CD8-positive, alpha-beta memory T cell (primary cell): ENCODE measurements around the gene MAK. TPM values are rescaled to one million over a fixed set of nuclear protein-coding genes. Genes with fewer than 3 reads are reported as not detected.
"Not testable (repeated sequence)": the region's sequence is repeated elsewhere in the genome, so short reads cannot be mapped to it uniquely, and the experiment has no call there.

Source experiments
- CTCF ChIA-PET: fragments of 350-600 bp; sonication (Branson Sonifier 250); formaldehyde crosslinking; loops from one replicate; lab custom pipeline; 2021; ENCODE audit warnings: antibody characterized with exemption; lab: Charles Lee
- POLR2A ChIA-PET: fragments of 350-600 bp; sonication (Branson Sonifier 250); formaldehyde crosslinking; loops from one replicate; lab custom pipeline; 2021; ENCODE audit warnings: antibody characterized with exemption; lab: Charles Lee
- DNase-seq, 5 donors: peaks; one replicate each; pipeline versions ENCODE4 v3.0.0 to v3.0.0-alpha.2; 2020 to 2022; ENCODE audit warnings: mixed read lengths in 1 of 5
- H3K27ac ChIP-seq: one replicate; pipeline ENCODE4 v1.7.0; 2013; ENCODE audit warnings: low read depth, mild to moderate bottlenecking, low read length, moderate library complexity
- H3K27me3 ChIP-seq: 2 replicates; pipeline ENCODE4 v1.7.0; 2013; ENCODE audit warnings: low read length, mild to moderate bottlenecking; ENCODE audit not compliant: insufficient read depth, poor library complexity, severe bottlenecking
- H3K36me3 ChIP-seq: 2 replicates; pipeline ENCODE4 v1.7.0; 2013; ENCODE audit warnings: mild to moderate bottlenecking, low read length, moderate library complexity; ENCODE audit not compliant: insufficient read depth
- H3K4me1 ChIP-seq: 2 replicates; pipeline ENCODE4 v1.7.0; 2013; ENCODE audit warnings: mild to moderate bottlenecking, low read length, moderate library complexity; ENCODE audit not compliant: insufficient read depth
- H3K4me3 ChIP-seq: 2 replicates; pipeline ENCODE4 v1.7.0; 2013; ENCODE audit warnings: mild to moderate bottlenecking, low read length
- H3K9me3 ChIP-seq: 2 replicates; pipeline ENCODE4 v1.7.0; 2013; ENCODE audit warnings: mild to moderate bottlenecking, low read length
- H3K27ac Mint-ChIP-seq, 8 donors: one replicate each; pipeline ENCODE4 v1.8.0; 2020 to 2021; ENCODE audit warnings: mixed read lengths in 8 of 8, mild to moderate bottlenecking in 6 of 8, inconsistent platforms in 3 of 8, moderate library complexity in 3 of 8
- H3K27me3 Mint-ChIP-seq, 2 donors: one replicate each; pipeline ENCODE4 v1.8.0; 2020 to 2021; ENCODE audit warnings: mixed read lengths in 2 of 2, mild to moderate bottlenecking in 1 of 2, moderate library complexity in 1 of 2
- H3K36me3 Mint-ChIP-seq, 3 donors: one replicate each; pipeline ENCODE4 v1.8.0; 2020 to 2021; ENCODE audit warnings: mixed read lengths in 3 of 3, inconsistent platforms in 1 of 3, mild to moderate bottlenecking in 1 of 3
- H3K4me1 Mint-ChIP-seq, 3 donors: one replicate each; pipeline ENCODE4 v1.8.0; 2020 to 2021; ENCODE audit warnings: mixed read lengths in 3 of 3, inconsistent platforms in 1 of 3, mild to moderate bottlenecking in 1 of 3
- H3K4me3 Mint-ChIP-seq, 7 donors: one replicate each; pipeline ENCODE4 v1.8.0; 2020 to 2021; ENCODE audit warnings: mixed read lengths in 7 of 7, mild to moderate bottlenecking in 6 of 7, moderate library complexity in 4 of 7, inconsistent platforms in 2 of 7
- H3K9me3 Mint-ChIP-seq, 5 donors: one replicate each; pipeline ENCODE4 v1.8.0; 2020 to 2022; ENCODE audit warnings: mixed read lengths in 5 of 5, mild to moderate bottlenecking in 3 of 5, moderate library complexity in 2 of 5, inconsistent platforms in 1 of 5
- polyA plus RNA-seq: library from polyadenylated mRNA; unstranded; fragments of 300-500 nt; fragmentation: Illumina TruSeq; gene quantifications from one replicate; pipeline ENCODE4 v1.2.3, GENCODE V29; 2021
- total RNA-seq, 2 experiments: library from RNA; stranded (reverse); gene quantifications; one replicate each; pipeline ENCODE4 v1.2.3, GENCODE V29; 2021

Gene MAK
- total and polyA plus RNA-seq, 3 experiments from 2014 or later = 1.8 to 2.3 TPM; not detected in 1

DNA sequence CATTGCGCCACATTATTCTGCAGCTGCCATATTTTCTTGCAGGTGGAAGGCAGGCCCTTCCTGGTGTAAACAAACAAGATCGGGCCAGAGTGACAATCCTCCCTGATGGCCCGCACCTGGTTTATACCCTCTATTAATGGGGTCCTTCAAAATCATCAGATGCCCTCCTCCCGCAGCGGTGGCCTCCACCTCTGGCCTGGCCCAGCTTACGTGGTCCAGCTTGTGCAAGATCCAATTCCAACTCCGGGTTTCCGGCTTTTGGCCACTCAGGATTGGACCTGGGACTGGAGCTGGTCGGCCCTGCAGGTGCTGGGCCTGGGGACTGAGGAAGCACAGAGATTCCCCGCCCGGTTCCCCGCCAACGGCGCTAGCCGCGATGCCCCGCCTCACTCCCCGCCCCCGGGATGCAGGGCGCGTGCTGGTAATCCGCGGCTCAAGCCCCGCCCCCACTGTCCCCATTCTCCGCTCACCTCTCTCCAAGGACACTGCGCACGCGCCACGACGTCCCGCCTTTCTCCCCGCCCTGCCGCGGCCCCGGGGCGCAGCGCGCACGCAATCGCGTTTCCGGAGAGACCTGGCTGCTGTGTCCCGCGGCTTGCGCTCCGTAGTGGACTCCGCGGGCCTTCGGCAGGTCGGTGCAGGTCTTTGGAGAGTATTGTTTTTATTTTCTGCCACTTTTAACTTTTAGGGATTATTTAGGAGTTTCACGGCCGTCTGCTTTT lies 90.9 kb downstream of the MAK start, which contains the start of gene TMEM14B:
Gene TMEM14B, plus strand, starts transcription at position 555 of the 722 bp plus-strand sequence. CDS start 1,441 bp downstream, outside the sequence.
- H3K36me3 Mint-ChIP-seq = peaks cover 0 to 32% (median 3%) of the 10 kb centered on the region in 3 donors
- peak within 1 kb of the TSS; percentile 92 to 98 (median 96) for H3K4me3 Mint-ChIP-seq
- Histone ChIP-seq H3K36me3 (peaks cover 4% of the 10 kb centered on the region), H3K4me1 (peaks cover 41% of the 10 kb centered on the region), H3K9me3 (no peaks in the 10 kb centered on the region), H3K27ac (peak within 1 kb of the TSS; percentile 80), H3K4me3 (peak within 1 kb of the TSS; percentile 92), H3K27me3 (no peaks in the 10 kb centered on the region)
- peak; percentile 98 to 100 (median 99) for DNase-seq
- no peaks in the 10 kb centered on the region for H3K27me3 Mint-ChIP-seq
- POLR2A ChIA-PET = interaction anchor here (0.8 to 3.4 kb wide), 4 partner anchors 9 to 53 kb away, joined by 3 to 18 read pairs (median 6); partner anchors contain the start of genes C6orf52 and PAK1IP1
- peaks cover 55 to 65% (median 62%) of the 10 kb centered on the region in 3 donors for H3K4me1 Mint-ChIP-seq
- H3K9me3 Mint-ChIP-seq = no peaks in the 10 kb centered on the region
- CTCF ChIA-PET = interaction anchor here (1.0 to 1.9 kb wide), 5 partner anchors 9 to 52 kb away, joined by 3 to 9 read pairs (median 4); partner anchors contain the start of genes C6orf52 and PAK1IP1
- H3K27ac Mint-ChIP-seq = peak within 1 kb of the TSS; percentile 91 to 99 (median 96)

- Histone ChIP-seq H3K9me3 (no peaks in the 10 kb centered on the region), H3K27ac (peak overlapping the region; percentile 80), H3K4me1 (peaks cover 41% of the 10 kb centered on the region), H3K36me3 (peaks cover 4% of the 10 kb centered on the region), H3K27me3 (no peaks in the 10 kb centered on the region), H3K4me3 (peak overlapping the region; percentile 92)
- POLR2A ChIA-PET = interaction anchor here (1.7 to 3.4 kb wide), 2 partner anchors 26 to 52 kb away, joined by 8 to 18 read pairs; partner anchors contain the start of genes C6orf52 and PAK1IP1
- Mint-ChIP-seq H3K9me3 (no peaks in the 10 kb centered on the region), H3K36me3 (peaks cover 0 to 29% (median 3%) of the 10 kb centered on the region in 3 donors), H3K27ac (peak overlapping the region; percentile 91 to 99 (median 96)), H3K27me3 (no peaks in the 10 kb centered on the region), H3K4me3 (peak overlapping the region; percentile 92 to 98 (median 96)), H3K4me1 (peaks cover 53 to 61% (median 58%) of the 10 kb centered on the region in 3 donors)
- CTCF ChIA-PET = interaction anchor here (1.0 to 1.9 kb wide), 4 partner anchors 9 to 52 kb away, joined by 4 to 9 read pairs (median 6); partner anchors contain the start of genes C6orf52 and PAK1IP1
- no peak for DNase-seq
Measured at GRCh38 chr6:10746915-10747250, 91.5 kb downstream of the MAK start.

DNA sequence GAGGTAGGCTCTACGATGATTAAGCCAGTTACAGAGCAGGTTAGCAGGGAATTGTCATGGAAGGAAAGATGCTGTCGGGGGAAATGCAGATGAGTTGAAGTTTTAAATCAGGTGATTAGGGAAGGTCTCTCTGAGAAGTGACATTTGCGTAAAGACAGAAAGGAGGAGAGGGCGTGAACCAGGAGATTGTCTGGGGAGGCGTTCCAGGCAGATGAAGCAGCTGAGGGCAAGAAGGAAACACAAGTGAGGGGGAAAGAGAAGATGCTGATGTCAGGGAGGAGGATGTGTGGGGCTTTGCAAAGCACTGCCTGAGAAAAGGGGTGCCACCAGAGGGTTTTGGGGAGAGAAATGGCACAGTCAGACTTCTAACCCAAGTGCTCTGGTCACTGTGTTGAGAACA lies 93.2 kb downstream of the MAK start:
- H3K27ac ChIP-seq = no peak overlapping the region
- peaks cover 0 to 13% (median 2%) of the 10 kb centered on the region in 3 donors for H3K36me3 Mint-ChIP-seq
- H3K9me3 Mint-ChIP-seq = no peaks in the 10 kb centered on the region
- DNase-seq = no peak
- peaks cover 32% of the 10 kb centered on the region for H3K4me1 ChIP-seq
- H3K27me3 ChIP-seq = no peaks in the 10 kb centered on the region
- peaks cover 38 to 44% (median 40%) of the 10 kb centered on the region in 3 donors for H3K4me1 Mint-ChIP-seq
- H3K27me3 Mint-ChIP-seq = no peaks in the 10 kb centered on the region
- no peak overlapping the region for H3K4me3 ChIP-seq
- H3K27ac Mint-ChIP-seq = peak overlapping the region in 5 of 8 donors; percentile 17 to 38 (median 32)
- CTCF ChIA-PET = no interaction called here
- POLR2A ChIA-PET = no interaction called here
- no peaks in the 10 kb centered on the region for H3K36me3 ChIP-seq
- H3K9me3 ChIP-seq = no peaks in the 10 kb centered on the region
- peak overlapping the region in 3 of 7 donors; percentile 0 to 73 (median 21) for H3K4me3 Mint-ChIP-seq

DNA sequence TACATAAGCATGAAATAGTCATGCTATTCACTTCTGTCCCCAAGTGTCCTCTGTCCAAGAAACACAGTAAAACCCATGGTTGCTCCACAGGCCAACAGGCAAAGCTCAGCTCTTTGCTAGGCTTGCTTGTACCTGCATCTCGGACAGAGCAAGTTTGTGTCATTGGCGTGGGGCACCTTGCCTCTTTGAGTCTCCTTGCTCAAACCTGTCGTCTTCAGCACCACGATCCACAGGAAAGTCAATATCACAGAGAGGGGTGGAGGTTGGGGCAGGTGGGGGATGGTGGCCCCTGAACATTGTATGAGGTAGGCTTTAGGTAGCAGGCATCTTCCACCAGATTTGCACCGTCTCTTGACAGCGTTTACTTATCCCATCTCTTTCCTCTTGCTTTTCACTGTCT lies 94.8 kb downstream of the MAK start:
- ChIA-PET CTCF (no interaction called here), POLR2A (interaction anchor here (0.9 kb wide), 1 partner anchor 22 kb away, joined by 3 read pairs; no protein-coding TSS in a partner anchor)
- Mint-ChIP-seq H3K4me3 (peak overlapping the region in 1 of 7 donors; percentile 58), H3K36me3 (peaks cover 0 to 6% (median 0%) of the 10 kb centered on the region in 3 donors), H3K27me3 (no peaks in the 10 kb centered on the region), H3K9me3 (no peaks in the 10 kb centered on the region), H3K4me1 (peaks cover 24 to 28% (median 25%) of the 10 kb centered on the region in 3 donors), H3K27ac (no peak overlapping the region)
- Histone ChIP-seq H3K4me1 (peaks cover 16% of the 10 kb centered on the region), H3K9me3 (no peaks in the 10 kb centered on the region), H3K4me3 (no peak overlapping the region), H3K36me3 (no peaks in the 10 kb centered on the region), H3K27ac (no peak overlapping the region), H3K27me3 (no peaks in the 10 kb centered on the region)
- no peak for DNase-seq

GRCh38 chr6:10742251-10742650 lies 96.1 kb downstream of the MAK start:
- no peaks in the 10 kb centered on the region for H3K9me3 ChIP-seq
- H3K27ac ChIP-seq = no peak overlapping the region
- Mint-ChIP-seq H3K4me3 (no peak overlapping the region), H3K27ac (no peak overlapping the region), H3K9me3 (no peaks in the 10 kb centered on the region), H3K27me3 (no peaks in the 10 kb centered on the region), H3K36me3 (peaks cover 0 to 3% (median 0%) of the 10 kb centered on the region in 3 donors), H3K4me1 (peaks cover 16 to 18% (median 17%) of the 10 kb centered on the region in 3 donors)
- no peaks in the 10 kb centered on the region for H3K27me3 ChIP-seq
- H3K4me3 ChIP-seq = no peak overlapping the region
- CTCF ChIA-PET = interaction anchor here (0.7 kb wide), 1 partner anchor 20 kb away, joined by 3 read pairs; no protein-coding TSS in a partner anchor
- DNase-seq = no peak
- peaks cover 10% of the 10 kb centered on the region for H3K4me1 ChIP-seq
- POLR2A ChIA-PET = no interaction called here
- H3K36me3 ChIP-seq = no peaks in the 10 kb centered on the region

- peaks cover 11 to 12% (median 12%) of the 10 kb centered on the region in 3 donors for H3K4me1 Mint-ChIP-seq
- H3K27ac Mint-ChIP-seq, H3K4me3 ChIP-seq, H3K36me3 ChIP-seq, H3K36me3 Mint-ChIP-seq, H3K9me3 Mint-ChIP-seq, H3K27me3 ChIP-seq, H3K4me1 ChIP-seq, H3K9me3 ChIP-seq, H3K27ac ChIP-seq, POLR2A ChIA-PET, H3K4me3 Mint-ChIP-seq, DNase-seq, H3K27me3 Mint-ChIP-seq: not testable (repeated sequence)
- CTCF ChIA-PET = interaction anchor here (0.6 kb wide), 1 partner anchor 47 kb away, joined by 3 read pairs; the partner anchor contains the start of gene C6orf52
Measured at GRCh38 chr6:10741643-10742042, 96.7 kb downstream of the MAK start.

GRCh38 chr6:10740061-10740460 lies 98.3 kb downstream of the MAK start:
- Histone ChIP-seq H3K9me3 (no peaks in the 10 kb centered on the region), H3K4me3 (no peak overlapping the region), H3K27me3 (no peaks in the 10 kb centered on the region), H3K27ac (no peak overlapping the region), H3K36me3 (no peaks in the 10 kb centered on the region), H3K4me1 (no peaks in the 10 kb centered on the region)
- H3K9me3 Mint-ChIP-seq = no peaks in the 10 kb centered on the region
- H3K4me3 Mint-ChIP-seq = peak overlapping the region in 1 of 7 donors; percentile 69
- H3K27ac Mint-ChIP-seq = peak overlapping the region in 1 of 8 donors; percentile 61
- ChIA-PET CTCF (interaction anchor here (0.8 kb wide), 1 partner anchor 46 kb away, joined by 3 read pairs; the partner anchor contains the start of genes C6orf52 and PAK1IP1), POLR2A (no interaction called here)
- H3K27me3 Mint-ChIP-seq = no peaks in the 10 kb centered on the region
- no peak for DNase-seq
- peaks cover 0 to 3% (median 0%) of the 10 kb centered on the region in 3 donors for H3K36me3 Mint-ChIP-seq
- H3K4me1 Mint-ChIP-seq = peaks cover 0 to 3% (median 0%) of the 10 kb centered on the region in 3 donors
